IPS-11a (cell line): Measurements from ENCODE around the gene SCAMP4.
"Not testable (repeated sequence)": the region's sequence is repeated elsewhere in the genome, so short reads cannot be mapped to it uniquely, and the experiment has no call there.

Source experiments
- H3K4me3 ChIP-seq: one replicate; pipeline ENCODE4 v1.5.1; 2013; ENCODE audit warnings: low read depth, low read length, control low read depth

The SCAMP4 gene

GRCh38 chr19:1882089-1882785, 23.0 kb upstream of the SCAMP4 start:
- no peak overlapping the region for H3K4me3 ChIP-seq

- H3K4me3 ChIP-seq, result no peak overlapping the region
Observed at GRCh38 chr19:1882786-1883692, 22.2 kb upstream of the SCAMP4 start.

GRCh38 chr19:1883784-1884183, 21.4 kb upstream of the SCAMP4 start:
- H3K4me3 ChIP-seq, result no peak overlapping the region

- H3K4me3 ChIP-seq, result peak overlapping the region; percentile 85
Observed at GRCh38 chr19:1884291-1884718, 20.9 kb upstream of the SCAMP4 start.

GRCh38 chr19:1884719-1885334, 20.4 kb upstream of the SCAMP4 start:
- peak overlapping the region; percentile 85 for H3K4me3 ChIP-seq

- H3K4me3 ChIP-seq, result peak within 1 kb of the TSS; percentile 85
Observed at GRCh38 chr19:1885398-1886119, 19.6 kb upstream of the SCAMP4 start, which contains the start of gene ABHD17A. Gene ABHD17A (minus strand): TSS chr19:1885496. CDS start chr19:1881566, 3,930 bp downstream.

- not testable (repeated sequence) for H3K4me3 ChIP-seq
Observed at GRCh38 chr19:1886360-1886759, 18.8 kb upstream of the SCAMP4 start.

GRCh38 chr19:1888385-1888784, 16.8 kb upstream of the SCAMP4 start:
- H3K4me3 ChIP-seq, result no peak overlapping the region

GRCh38 chr19:1889907-1890306, 15.3 kb upstream of the SCAMP4 start:
- H3K4me3 ChIP-seq, result no peak overlapping the region

GRCh38 chr19:1893791-1894190, 11.4 kb upstream of the SCAMP4 start:
- no peak overlapping the region for H3K4me3 ChIP-seq

- no peak overlapping the region for H3K4me3 ChIP-seq
Observed at GRCh38 chr19:1896508-1896907, 8.7 kb upstream of the SCAMP4 start.

- H3K4me3 ChIP-seq, result no peak overlapping the region
Observed at GRCh38 chr19:1901940-1902404, 3.2 kb upstream of the SCAMP4 start.

GRCh38 chr19:1902923-1903322, 2.3 kb upstream of the SCAMP4 start:
- H3K4me3 ChIP-seq, result no peak overlapping the region

- peak overlapping the region; percentile 18 for H3K4me3 ChIP-seq
Observed at GRCh38 chr19:1904860-1905109, 414 bp upstream of the SCAMP4 start.

GRCh38 chr19:1905863-1906375, 720 bp downstream of the SCAMP4 start:
- peak overlapping the region; percentile 40 for H3K4me3 ChIP-seq

- H3K4me3 ChIP-seq, result no peak overlapping the region
Observed at GRCh38 chr19:1906985-1907562, 1.9 kb downstream of the SCAMP4 start.

GRCh38 chr19:1907563-1908363, 2.6 kb downstream of the SCAMP4 start:
- H3K4me3 ChIP-seq, result no peak overlapping the region

- H3K4me3 ChIP-seq, result no peak overlapping the region
Observed at GRCh38 chr19:1908364-1908678, 3.1 kb downstream of the SCAMP4 start.

GRCh38 chr19:1909761-1910080, 4.5 kb downstream of the SCAMP4 start:
- H3K4me3 ChIP-seq, result no peak overlapping the region

- no peak overlapping the region for H3K4me3 ChIP-seq
Observed at GRCh38 chr19:1910177-1910576, 5.0 kb downstream of the SCAMP4 start.
